GM18873 (cell line): ENCODE results near the gene AHCY.
"Not testable (repeated sequence)": the region's sequence is repeated elsewhere in the genome, so short reads cannot be mapped to it uniquely, and the experiment has no call there.

Experiments used
- ATAC-seq: cut with Tn5 transposase; IDR thresholded peaks from one replicate; pipeline ENCODE4 v1.9.1; 2021; ENCODE audit warnings: mild to moderate bottlenecking, moderate library complexity, moderate number of reproducible peaks; ENCODE audit not compliant: unreplicated experiment, low FRiP score

AHCY gene

GRCh38 chr20:34302723-34303533, at the start of gene AHCY:
Gene AHCY (minus strand): TSS chr20:34303355. CDS start chr20:34303270, 85 bp downstream.
- ATAC-seq, result peak; percentile 85

- no peak for ATAC-seq
Observed at GRCh38 chr20:34350095-34350494, 46.9 kb upstream of the AHCY start.

- ATAC-seq, result no peak
Observed at GRCh38 chr20:34347571-34347970, 44.4 kb upstream of the AHCY start.

GRCh38 chr20:34346533-34346865, 43.3 kb upstream of the AHCY start:
- ATAC-seq, result not testable (repeated sequence)

- not testable (repeated sequence) for ATAC-seq
Observed at GRCh38 chr20:34345839-34346532, 42.8 kb upstream of the AHCY start.

GRCh38 chr20:34345402-34345736, 42.2 kb upstream of the AHCY start:
- ATAC-seq, result no peak

- ATAC-seq, result no peak
Observed at GRCh38 chr20:34344238-34344637, 41.1 kb upstream of the AHCY start.

GRCh38 chr20:34343458-34344211, 40.5 kb upstream of the AHCY start:
- ATAC-seq, result no peak

- ATAC-seq, result not testable (repeated sequence)
Observed at GRCh38 chr20:34341199-34341598, 38.0 kb upstream of the AHCY start.

GRCh38 chr20:34340726-34341125, 37.6 kb upstream of the AHCY start:
- ATAC-seq, result not testable (repeated sequence)

GRCh38 chr20:34337982-34338726, 35.0 kb upstream of the AHCY start:
- ATAC-seq, result no peak

- no peak for ATAC-seq
Observed at GRCh38 chr20:34337544-34337943, 34.4 kb upstream of the AHCY start.

- no peak for ATAC-seq
Observed at GRCh38 chr20:34334654-34335407, 31.7 kb upstream of the AHCY start.

GRCh38 chr20:34333786-34334185, 30.6 kb upstream of the AHCY start:
- no peak for ATAC-seq

GRCh38 chr20:34332262-34332920, 29.2 kb upstream of the AHCY start:
- no peak for ATAC-seq

- no peak for ATAC-seq
Observed at GRCh38 chr20:34331838-34332237, 28.7 kb upstream of the AHCY start.

- ATAC-seq, result not testable (repeated sequence)
Observed at GRCh38 chr20:34330861-34331544, 27.8 kb upstream of the AHCY start.

GRCh38 chr20:34328928-34329677, 25.9 kb upstream of the AHCY start:
- no peak for ATAC-seq
